Neural cell (in vitro differentiated cells): ENCODE results near the gene DHTKD1. TPM values are rescaled to one million over a fixed set of nuclear protein-coding genes. Genes with fewer than 3 reads are reported as not detected.

Experiments
- H2AFZ ChIP-seq: fragments of 200-600, 300-800 bp; sonication (generic), shearing (Covaris generic); 2 replicates; pipeline ENCODE4 v1.6.0; 2014; ENCODE audit warnings: low read depth, mild to moderate bottlenecking, antibody characterized with exemption, low read length, moderate library complexity
- H3F3A ChIP-seq: fragments of 200-600 bp; shearing (Covaris generic); 2 replicates; pipeline ENCODE4 v1.6.1; 2016; ENCODE audit warnings: mild to moderate bottlenecking, moderate library complexity, mixed read lengths, antibody characterized with exemption, low read length; ENCODE audit not compliant: insufficient read depth, poor library complexity, severe bottlenecking
- H3K27ac ChIP-seq: fragments of 200-600, 300-800 bp; sonication (generic), shearing (Covaris generic); 2 replicates; pipeline ENCODE4 v1.5.1; 2014; ENCODE audit warnings: mild to moderate bottlenecking, low read length, moderate library complexity
- H3K27me3 ChIP-seq: fragments of 300-800, 200-600 bp; sonication (generic), shearing (Covaris generic); 2 replicates; pipeline ENCODE4 v1.6.0; 2014; ENCODE audit warnings: mild to moderate bottlenecking, low read depth, low read length, moderate library complexity; ENCODE audit not compliant: insufficient read depth
- H3K36me3 ChIP-seq: fragments of 300-800, 200-600 bp; sonication (generic), shearing (Covaris generic); 2 replicates; pipeline ENCODE4 v1.5.1; 2014; ENCODE audit warnings: mild to moderate bottlenecking, antibody characterized with exemption, low read length, moderate library complexity; ENCODE audit not compliant: insufficient read depth
- H3K4me2 ChIP-seq: fragments of 300-800, 200-600 bp; sonication (generic), shearing (Covaris generic); 2 replicates; pipeline ENCODE4 v1.6.0; 2014; ENCODE audit warnings: mild to moderate bottlenecking, low read length
- H3K4me3 ChIP-seq: fragments of 300-800, 200-600 bp; sonication (generic), shearing (Covaris generic); 2 replicates; pipeline ENCODE4 v1.5.1; 2014; ENCODE audit warnings: mild to moderate bottlenecking, low read length, moderate library complexity
- H3K79me2 ChIP-seq: fragments of 200-600 bp; shearing (Covaris generic); replicated peaks from 2 replicates; pipeline ENCODE4 v1.6.0; 2014; ENCODE audit warnings: mild to moderate bottlenecking, low read length, moderate library complexity; ENCODE audit not compliant: insufficient read depth
- H3K9ac ChIP-seq: fragments of 300-800, 200-600 bp; sonication (generic), shearing (Covaris generic); 2 replicates; pipeline ENCODE4 v1.6.1; 2016; ENCODE audit warnings: mild to moderate bottlenecking, low read length, mixed read lengths
- H3K9me2 ChIP-seq: fragments of 200-600 bp; shearing (Covaris generic); 2 replicates; pipeline ENCODE4 v1.6.1; 2016; ENCODE audit warnings: mild to moderate bottlenecking, low read length, mixed read lengths; ENCODE audit not compliant: insufficient read depth
- H3K9me3 ChIP-seq: fragments of 200-600, 300-800 bp; sonication (generic), shearing (Covaris generic); 2 replicates; pipeline ENCODE4 v1.6.1; 2016; ENCODE audit warnings: mild to moderate bottlenecking, mixed run types, low read length, moderate library complexity, mixed read lengths
- H4K20me1 ChIP-seq: fragments of 200-600 bp; shearing (Covaris generic); 2 replicates; pipeline ENCODE4 v1.6.1; 2016; ENCODE audit warnings: mild to moderate bottlenecking, mixed run types; ENCODE audit not compliant: insufficient read depth
- EP300 ChIP-seq: fragments of 450-650 bp; conservative IDR thresholded peaks from 2 replicates; pipeline ENCODE4 v1.6.1; 2014; ENCODE audit warnings: antibody characterized with exemption, mild to moderate bottlenecking, moderate library complexity; ENCODE audit not compliant: poor library complexity, severe bottlenecking
- EZH2 ChIP-seq: fragments of 200-600, 300-800 bp; shearing (Covaris generic), sonication (generic); IDR thresholded peaks from 2 replicates; pipeline ENCODE4 v1.6.1; 2014; ENCODE audit warnings: antibody characterized with exemption, low read length, borderline replicate concordance, mild to moderate bottlenecking; ENCODE audit not compliant: insufficient read depth, poor library complexity, severe bottlenecking
- MXI1 ChIP-seq: fragments of 450-650 bp; conservative IDR thresholded peaks from 2 replicates; pipeline ENCODE4 v1.6.1; 2014; ENCODE audit warnings: antibody characterized with exemption, mild to moderate bottlenecking; ENCODE audit not compliant: poor library complexity, severe bottlenecking
- POLR2AphosphoS5 ChIP-seq: IDR thresholded peaks from 2 replicates; pipeline ENCODE4 v1.6.1; 2012
- RAD21 ChIP-seq: fragments of 450-650 bp; conservative IDR thresholded peaks from 2 replicates; pipeline ENCODE4 v1.6.1; 2014; ENCODE audit warnings: antibody characterized with exemption, mild to moderate bottlenecking, moderate library complexity
- REST ChIP-seq: IDR thresholded peaks from 2 replicates; pipeline ENCODE4 v1.6.1; 2012; ENCODE audit warnings: borderline replicate concordance
- SMC3 ChIP-seq: fragments of 450-650 bp; conservative IDR thresholded peaks from 2 replicates; pipeline ENCODE4 v1.6.1; 2014; ENCODE audit warnings: antibody characterized with exemption, mild to moderate bottlenecking, moderate library complexity; ENCODE audit not compliant: poor library complexity
- TAF1 ChIP-seq: IDR thresholded peaks from 2 replicates; pipeline ENCODE4 v1.6.1; 2012; ENCODE audit warnings: low read depth
- polyA plus RNA-seq: library from polyadenylated mRNA; depleted of rRNA; stranded (reverse); fragments of >200 nt; gene quantifications from 2 replicates; pipeline ENCODE4 v1.2.3, GENCODE V29; 2014
- TF ChIP-seq, protein P1 (sequence below): fragments of 450-650 bp; IDR thresholded peaks from 2 replicates; pipeline ENCODE4 v1.5.1; 2014; ENCODE audit warnings: antibody characterized with exemption, mild to moderate bottlenecking, moderate library complexity; ENCODE audit not compliant: poor library complexity, severe bottlenecking

The DHTKD1 gene
- polyA plus RNA-seq, 1 donor from 2014 or later: 24.0 TPM

GRCh38 chr10:12045596-12045995 is 23.2 kb upstream of the DHTKD1 start:
- Histone ChIP-seq H3K4me2 (no peak overlapping the region), H3F3A (peaks cover 2% of the 10 kb centered on the region), H3K9ac (no peak overlapping the region), H3K27ac (no peak overlapping the region), H4K20me1 (no peaks in the 10 kb centered on the region), H3K27me3 (no peaks in the 10 kb centered on the region), H3K9me2 (no peaks in the 10 kb centered on the region), H3K9me3 (no peaks in the 10 kb centered on the region), H3K4me3 (no peak overlapping the region), H3K79me2 (peaks cover 9% of the 10 kb centered on the region), H2AFZ (no peak overlapping the region), H3K36me3 (no peaks in the 10 kb centered on the region)
- TF ChIP-seq RAD21: no peak

DNA sequence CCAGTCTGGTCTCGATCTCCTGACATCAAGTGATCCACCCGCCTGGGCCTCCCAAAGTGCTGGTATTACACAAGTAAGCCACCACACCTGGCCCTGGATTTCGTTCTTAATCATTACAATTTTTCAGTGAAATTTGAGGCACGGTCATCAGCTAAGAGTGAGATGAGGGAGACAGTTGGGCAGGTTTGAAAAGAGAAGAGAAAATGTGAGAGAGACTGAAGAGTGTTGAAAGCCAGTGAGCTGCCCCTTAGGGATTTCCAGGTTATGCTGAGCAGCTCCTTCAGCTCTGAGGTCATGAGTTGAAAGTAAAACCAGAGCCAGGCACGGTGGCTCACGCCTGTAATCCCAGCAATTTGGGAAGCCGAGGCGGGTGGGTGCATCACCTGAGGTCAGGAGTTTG is 20.2 kb upstream of the DHTKD1 start:
- Histone ChIP-seq H3K9me3 (no peaks in the 10 kb centered on the region), H3K9me2 (no peaks in the 10 kb centered on the region), H3K27ac (no peak overlapping the region), H3K27me3 (no peaks in the 10 kb centered on the region), H3K4me2 (no peak overlapping the region), H3F3A (no peaks in the 10 kb centered on the region), H4K20me1 (no peaks in the 10 kb centered on the region), H3K4me3 (no peak overlapping the region), H3K79me2 (no peaks in the 10 kb centered on the region), H2AFZ (no peak overlapping the region), H3K36me3 (no peaks in the 10 kb centered on the region), H3K9ac (no peak overlapping the region)
- TF ChIP-seq POLR2AphosphoS5 (no peak), SMC3 (no peak), RAD21 (no peak)

GRCh38 chr10:12050528-12050927 is 18.2 kb upstream of the DHTKD1 start:
- TF ChIP-seq TAF1: no peak
- no peak for TF ChIP-seq EP300
- TF ChIP-seq SMC3: no peak
- no peak for TF ChIP-seq EZH2
- TF ChIP-seq, protein P1, sequence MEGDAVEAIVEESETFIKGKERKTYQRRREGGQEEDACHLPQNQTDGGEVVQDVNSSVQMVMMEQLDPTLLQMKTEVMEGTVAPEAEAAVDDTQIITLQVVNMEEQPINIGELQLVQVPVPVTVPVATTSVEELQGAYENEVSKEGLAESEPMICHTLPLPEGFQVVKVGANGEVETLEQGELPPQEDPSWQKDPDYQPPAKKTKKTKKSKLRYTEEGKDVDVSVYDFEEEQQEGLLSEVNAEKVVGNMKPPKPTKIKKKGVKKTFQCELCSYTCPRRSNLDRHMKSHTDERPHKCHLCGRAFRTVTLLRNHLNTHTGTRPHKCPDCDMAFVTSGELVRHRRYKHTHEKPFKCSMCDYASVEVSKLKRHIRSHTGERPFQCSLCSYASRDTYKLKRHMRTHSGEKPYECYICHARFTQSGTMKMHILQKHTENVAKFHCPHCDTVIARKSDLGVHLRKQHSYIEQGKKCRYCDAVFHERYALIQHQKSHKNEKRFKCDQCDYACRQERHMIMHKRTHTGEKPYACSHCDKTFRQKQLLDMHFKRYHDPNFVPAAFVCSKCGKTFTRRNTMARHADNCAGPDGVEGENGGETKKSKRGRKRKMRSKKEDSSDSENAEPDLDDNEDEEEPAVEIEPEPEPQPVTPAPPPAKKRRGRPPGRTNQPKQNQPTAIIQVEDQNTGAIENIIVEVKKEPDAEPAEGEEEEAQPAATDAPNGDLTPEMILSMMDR: no peak
- no peak for TF ChIP-seq MXI1
- no peak for TF ChIP-seq RAD21
- TF ChIP-seq REST: no peak
- TF ChIP-seq POLR2AphosphoS5: no peak
- Histone ChIP-seq H3K27me3 (no peaks in the 10 kb centered on the region), H3F3A (no peaks in the 10 kb centered on the region), H2AFZ (no peak overlapping the region), H3K9me2 (no peaks in the 10 kb centered on the region), H4K20me1 (no peaks in the 10 kb centered on the region), H3K4me2 (no peak overlapping the region), H3K27ac (no peak overlapping the region), H3K36me3 (no peaks in the 10 kb centered on the region), H3K9me3 (no peaks in the 10 kb centered on the region), H3K4me3 (no peak overlapping the region), H3K79me2 (no peaks in the 10 kb centered on the region), H3K9ac (no peak overlapping the region)
